Neutrophil (primary cell): ENCODE measurements around the gene FSTL4.

Experiments used
- H3K27ac ChIP-seq: fragments of 200-600 bp; sonication (generic); 2 replicates; pipeline ENCODE4 v1.5.1; 2016; ENCODE audit warnings: mild to moderate bottlenecking, moderate library complexity
- H3K27me3 ChIP-seq: fragments of 200-600 bp; sonication (generic); 2 replicates; pipeline ENCODE4 v1.6.0; 2016; ENCODE audit warnings: mild to moderate bottlenecking
- H3K36me3 ChIP-seq: fragments of 200-600 bp; sonication (generic); 2 replicates; pipeline ENCODE4 v1.5.1; 2017
- H3K4me1 ChIP-seq, 2 experiments: fragments of 200-600 bp in 1 of 2; sonication (generic) in 1 of 2; 1 replicate in 1 of 2; 2 replicates in 1 of 2; pipeline versions ENCODE4 v1.5.1 to v1.6.1; 2013 to 2016; ENCODE audit warnings: low read depth in 1 of 2, low read length in 1 of 2, mild to moderate bottlenecking in 1 of 2, moderate library complexity in 1 of 2; ENCODE audit not compliant: control insufficient read depth in 1 of 2, insufficient read depth in 1 of 2
- H3K4me3 ChIP-seq, 2 experiments: fragments of 200-600 bp in 1 of 2; sonication (generic) in 1 of 2; 1 replicate in 1 of 2; 2 replicates in 1 of 2; pipeline ENCODE4 v1.5.1; 2013 to 2016; ENCODE audit warnings: low read depth in 1 of 2, low read length in 1 of 2, mild to moderate bottlenecking in 1 of 2, moderate library complexity in 1 of 2
- H3K9me3 ChIP-seq: fragments of 200-600 bp; sonication (generic); 2 replicates; pipeline ENCODE4 v1.5.1; 2016
- CTCF ChIP-seq: fragments of 200-600 bp; sonication (generic); IDR thresholded peaks from 2 replicates; pipeline ENCODE4 v1.5.1; 2016; ENCODE audit warnings: antibody characterized with exemption

FSTL4 gene

GRCh38 chr5:133473291-133473690 lies 139.1 kb downstream of the FSTL4 start:
- peaks cover 0 to 5% of the 10 kb centered on the region in 2 experiments for H3K4me1 ChIP-seq
- no peak for TF ChIP-seq CTCF
- H3K27ac ChIP-seq = no peak overlapping the region

GRCh38 chr5:133472829-133473228 lies 139.5 kb downstream of the FSTL4 start:
- Histone ChIP-seq H3K9me3 (no peaks in the 10 kb centered on the region), H3K27me3 (peaks cover 85% of the 10 kb centered on the region), H3K4me3 (no peak overlapping the region), H3K27ac (no peak overlapping the region), H3K4me1 (peaks cover 0 to 5% of the 10 kb centered on the region in 2 experiments), H3K36me3 (no peaks in the 10 kb centered on the region)
- no peak for TF ChIP-seq CTCF

More at GRCh38 chr5:133473291-133473690, 139.1 kb downstream of the FSTL4 start:
- no peaks in the 10 kb centered on the region for H3K36me3 ChIP-seq
- H3K9me3 ChIP-seq = no peaks in the 10 kb centered on the region
- H3K4me3 ChIP-seq = no peak overlapping the region
- peaks cover 85% of the 10 kb centered on the region for H3K27me3 ChIP-seq

- H3K4me3 ChIP-seq = no peak overlapping the region
- no peaks in the 10 kb centered on the region for H3K36me3 ChIP-seq
- no peak overlapping the region for H3K27ac ChIP-seq
- no peak for TF ChIP-seq CTCF
- no peaks in the 10 kb centered on the region for H3K9me3 ChIP-seq
- peaks cover 82% of the 10 kb centered on the region for H3K27me3 ChIP-seq
- peaks cover 0 to 5% of the 10 kb centered on the region in 2 experiments for H3K4me1 ChIP-seq
Measured at GRCh38 chr5:133471699-133472098, 140.6 kb downstream of the FSTL4 start.

- no peaks in the 10 kb centered on the region for H3K36me3 ChIP-seq
- no peaks in the 10 kb centered on the region for H3K9me3 ChIP-seq
- H3K27me3 ChIP-seq = peaks cover 74% of the 10 kb centered on the region
- TF ChIP-seq CTCF = no peak
- H3K27ac ChIP-seq = no peak overlapping the region
- H3K4me3 ChIP-seq = no peak overlapping the region
- peaks cover 2 to 8% of the 10 kb centered on the region in 2 experiments for H3K4me1 ChIP-seq
Measured at GRCh38 chr5:133470841-133471240, 141.5 kb downstream of the FSTL4 start.

GRCh38 chr5:133469846-133470245 lies 142.5 kb downstream of the FSTL4 start:
- H3K27me3 ChIP-seq = peaks cover 64% of the 10 kb centered on the region
- H3K4me3 ChIP-seq = no peak overlapping the region
- no peaks in the 10 kb centered on the region for H3K9me3 ChIP-seq
- H3K36me3 ChIP-seq = no peaks in the 10 kb centered on the region
- peaks cover 7 to 14% of the 10 kb centered on the region in 2 experiments for H3K4me1 ChIP-seq
- no peak for TF ChIP-seq CTCF
- H3K27ac ChIP-seq = no peak overlapping the region

- Histone ChIP-seq H3K9me3 (no peaks in the 10 kb centered on the region), H3K4me1 (peaks cover 7 to 14% of the 10 kb centered on the region in 2 experiments), H3K36me3 (no peaks in the 10 kb centered on the region), H3K4me3 (no peak overlapping the region), H3K27ac (no peak overlapping the region), H3K27me3 (peaks cover 58% of the 10 kb centered on the region)
- TF ChIP-seq CTCF = no peak
Measured at GRCh38 chr5:133469252-133469651, 143.1 kb downstream of the FSTL4 start.
